OCI-LY1 (cell line): ENCODE measurements around the gene SLC25A38.

Source experiments
- H2AFZ ChIP-seq: fragments of 200-600 bp; sonication (generic), shearing (Covaris generic); 2 replicates; pipeline ENCODE4 v1.6.0; 2014; ENCODE audit warnings: antibody characterized with exemption, mild to moderate bottlenecking, low read length
- H3F3A ChIP-seq: fragments of 200-600 bp; sonication (generic), shearing (Covaris generic); 2 replicates; pipeline ENCODE4 v1.6.0; 2014; ENCODE audit warnings: mild to moderate bottlenecking, antibody characterized with exemption, low read length, moderate library complexity; ENCODE audit not compliant: insufficient read depth
- H3K27ac ChIP-seq: fragments of 200-600 bp; sonication (generic); 2 replicates; pipeline ENCODE4 v1.5.1; 2014; ENCODE audit warnings: low read length, mixed run types, mild to moderate bottlenecking, low read depth; ENCODE audit not compliant: poor library complexity, severe bottlenecking
- H3K27me3 ChIP-seq: fragments of 200-600 bp; sonication (generic); 2 replicates; pipeline ENCODE4 v1.6.0; 2014; ENCODE audit warnings: antibody characterized with exemption, mild to moderate bottlenecking, low read length, moderate library complexity; ENCODE audit not compliant: insufficient read depth
- H3K36me3 ChIP-seq: fragments of 200-600 bp; sonication (generic); 2 replicates; pipeline ENCODE4 v1.6.1; 2014; ENCODE audit warnings: mild to moderate bottlenecking, antibody characterized with exemption, low read length, moderate library complexity, mixed read lengths; ENCODE audit not compliant: insufficient read depth
- H3K4me1 ChIP-seq: fragments of 200-600 bp; sonication (generic); 2 replicates; pipeline ENCODE4 v1.5.1; 2014; ENCODE audit warnings: mild to moderate bottlenecking, low read length, moderate library complexity; ENCODE audit not compliant: insufficient read depth, severe bottlenecking
- H3K4me2 ChIP-seq: fragments of 200-600 bp; sonication (generic), shearing (Covaris generic); 2 replicates; pipeline ENCODE4 v1.6.1; 2014; ENCODE audit warnings: low read length
- H3K4me3 ChIP-seq: fragments of 200-600 bp; sonication (generic); 2 replicates; pipeline ENCODE4 v1.5.1; 2014; ENCODE audit warnings: low read length, low read depth, mild to moderate bottlenecking, mixed read lengths; ENCODE audit not compliant: poor library complexity, severe bottlenecking
- H3K79me2 ChIP-seq: fragments of 200-600 bp; shearing (Covaris generic); 2 replicates; pipeline ENCODE4 v1.6.1; 2016; ENCODE audit warnings: mixed run types, low read length, mixed read lengths; ENCODE audit not compliant: insufficient read depth
- H3K9ac ChIP-seq: fragments of 200-600 bp; sonication (generic), shearing (Covaris generic); 2 replicates; pipeline ENCODE4 v1.6.1; 2014; ENCODE audit warnings: mild to moderate bottlenecking, low read length, mixed read lengths
- H3K9me2 ChIP-seq: fragments of 200-600 bp; sonication (generic), shearing (Covaris generic); 2 replicates; pipeline ENCODE4 v1.6.1; 2014; ENCODE audit warnings: low read depth, mild to moderate bottlenecking, low read length, mixed read lengths
- H3K9me3 ChIP-seq: fragments of 200-600 bp; shearing (Covaris generic); 2 replicates; pipeline ENCODE4 v1.6.1; 2014; ENCODE audit warnings: low read length, mixed read lengths
- H4K20me1 ChIP-seq: fragments of 200-600 bp; sonication (generic), shearing (Covaris generic); 2 replicates; pipeline ENCODE4 v1.6.0; 2016; ENCODE audit warnings: mild to moderate bottlenecking, low read length; ENCODE audit not compliant: insufficient read depth
- CTCF ChIP-seq: fragments of 200-600 bp; sonication (generic), shearing (Covaris generic); IDR thresholded peaks from 2 replicates; pipeline ENCODE4 v1.5.1; 2017; ENCODE audit warnings: mild to moderate bottlenecking, antibody characterized with exemption, low read length, moderate library complexity, mixed read lengths
- EZH2 ChIP-seq: fragments of 200-600 bp; sonication (generic), shearing (Covaris generic); IDR thresholded peaks from 2 replicates; pipeline ENCODE4 v1.8.0; 2017; ENCODE audit warnings: borderline replicate concordance, mixed run types, mild to moderate bottlenecking, antibody characterized with exemption, low read length, moderate library complexity, mixed read lengths

The SLC25A38 gene

GRCh38 chr3:39383045-39383880, at the start of gene SLC25A38:
TSS of gene SLC25A38 (plus strand) at chr3:39383370. CDS start at chr3:39383725, 355 bp downstream.
- Histone ChIP-seq H3K4me3 (peak within 1 kb of the TSS; percentile 88), H3K27ac (peak within 1 kb of the TSS; percentile 68), H3K36me3 (no peaks in the 10 kb centered on the region), H3K4me2 (peak within 1 kb of the TSS; percentile 92), H3K4me1 (peaks cover 42% of the 10 kb centered on the region), H3K79me2 (peaks cover 37% of the 10 kb centered on the region), H3K9me2 (no peaks in the 10 kb centered on the region), H2AFZ (0 out of 2 replicates have a peak within 1 kb of the TSS, but pooled peaks have one; percentile 18), H4K20me1 (no peaks in the 10 kb centered on the region), H3K27me3 (no peaks in the 10 kb centered on the region), H3K9me3 (no peaks in the 10 kb centered on the region), H3F3A (no peaks in the 10 kb centered on the region), H3K9ac (peak within 1 kb of the TSS; percentile 82)
- TF ChIP-seq CTCF (peak; percentile 35), EZH2 (no peak)

GRCh38 chr3:39333607-39334006, 49.6 kb upstream of the SLC25A38 start:
- no peak overlapping the region for H3K4me3 ChIP-seq
- no peaks in the 10 kb centered on the region for H3K27me3 ChIP-seq
- no peaks in the 10 kb centered on the region for H3F3A ChIP-seq
- no peak overlapping the region for H2AFZ ChIP-seq
- H3K9ac ChIP-seq: no peak overlapping the region
- H3K4me2 ChIP-seq: no peak overlapping the region
- no peaks in the 10 kb centered on the region for H3K4me1 ChIP-seq
- TF ChIP-seq CTCF (no peak), EZH2 (no peak)
- H3K9me3 ChIP-seq: no peaks in the 10 kb centered on the region
- H3K36me3 ChIP-seq: no peaks in the 10 kb centered on the region
- H3K27ac ChIP-seq: no peak overlapping the region
- H3K79me2 ChIP-seq: no peaks in the 10 kb centered on the region
- H4K20me1 ChIP-seq: no peaks in the 10 kb centered on the region
- no peaks in the 10 kb centered on the region for H3K9me2 ChIP-seq

GRCh38 chr3:39334205-39334604, 49.0 kb upstream of the SLC25A38 start:
- H3K27ac ChIP-seq: no peak overlapping the region
- TF ChIP-seq EZH2 (no peak), CTCF (no peak)

More at GRCh38 chr3:39334205-39334604, 49.0 kb upstream of the SLC25A38 start:
- Histone ChIP-seq H3K27me3 (no peaks in the 10 kb centered on the region), H3K36me3 (no peaks in the 10 kb centered on the region), H3K9ac (no peak overlapping the region), H3K4me1 (no peaks in the 10 kb centered on the region), H4K20me1 (no peaks in the 10 kb centered on the region), H2AFZ (no peak overlapping the region), H3K79me2 (no peaks in the 10 kb centered on the region), H3K9me2 (no peaks in the 10 kb centered on the region), H3K4me3 (no peak overlapping the region), H3K9me3 (no peaks in the 10 kb centered on the region), H3K4me2 (no peak overlapping the region), H3F3A (no peaks in the 10 kb centered on the region)
